HTERT RPE-1 (cell line): ENCODE results near the gene CFAP299.

Source experiments
- in situ Hi-C: fragments of 300-500 bp; cut with MboI; formaldehyde crosslinking; loops from 4 replicates; pipeline ENCODE4 v1.14.3; 2020; ENCODE audit warnings: low sequenced_read_pairs

CFAP299 gene

DNA sequence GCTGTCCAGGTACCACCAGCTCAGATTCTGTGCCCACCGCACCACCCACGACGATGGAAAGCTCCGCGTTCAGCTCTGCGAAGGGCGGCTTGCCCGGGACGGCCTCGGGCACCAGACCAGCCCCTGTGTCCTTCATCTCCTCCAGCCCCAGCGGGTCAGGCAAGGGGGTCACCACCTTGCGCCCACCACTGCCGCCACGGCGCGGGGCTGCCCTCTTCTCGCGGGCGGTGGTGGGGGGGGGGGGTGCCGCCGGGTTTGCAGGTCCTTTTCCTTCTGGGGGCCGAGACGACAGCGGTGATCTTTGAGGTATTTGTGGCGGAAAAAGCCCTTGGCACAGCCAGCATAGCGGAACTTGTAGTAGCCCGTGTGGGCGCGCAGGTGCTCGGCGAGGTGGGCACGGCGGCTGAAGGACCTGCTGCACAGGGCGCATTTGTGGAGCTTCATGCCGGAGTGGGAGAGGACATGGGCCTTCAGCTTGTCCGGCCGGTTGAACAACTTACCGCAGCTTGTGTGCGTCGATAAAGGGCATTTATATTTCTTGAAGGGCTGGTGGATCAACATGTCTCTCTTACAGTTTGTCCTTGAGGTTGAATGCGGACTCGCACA, 50.9 kb downstream of the CFAP299 start:
- in situ Hi-C loops = no loop called here

- in situ Hi-C loops = no loop called here
Observed at GRCh38 chr4:80387390-80388283, 52.1 kb downstream of the CFAP299 start.

GRCh38 chr4:80388284-80388607, 52.7 kb downstream of the CFAP299 start:
- in situ Hi-C loops = no loop called here

- in situ Hi-C loops = no loop called here
Observed at GRCh38 chr4:80390178-80390577, 54.6 kb downstream of the CFAP299 start.

GRCh38 chr4:80393246-80393969, 57.9 kb downstream of the CFAP299 start:
- in situ Hi-C loops = no loop called here

- in situ Hi-C loops = no loop called here
Observed at GRCh38 chr4:80393970-80394250, 58.4 kb downstream of the CFAP299 start.

GRCh38 chr4:80407246-80407645, 71.7 kb downstream of the CFAP299 start:
- in situ Hi-C loops = no loop called here

- in situ Hi-C loops = no loop called here
Observed at GRCh38 chr4:80409809-80410208, 74.3 kb downstream of the CFAP299 start.

GRCh38 chr4:80412322-80412721, 76.8 kb downstream of the CFAP299 start:
- in situ Hi-C loops = no loop called here

GRCh38 chr4:80413086-80413485, 77.6 kb downstream of the CFAP299 start:
- in situ Hi-C loops = no loop called here

DNA sequence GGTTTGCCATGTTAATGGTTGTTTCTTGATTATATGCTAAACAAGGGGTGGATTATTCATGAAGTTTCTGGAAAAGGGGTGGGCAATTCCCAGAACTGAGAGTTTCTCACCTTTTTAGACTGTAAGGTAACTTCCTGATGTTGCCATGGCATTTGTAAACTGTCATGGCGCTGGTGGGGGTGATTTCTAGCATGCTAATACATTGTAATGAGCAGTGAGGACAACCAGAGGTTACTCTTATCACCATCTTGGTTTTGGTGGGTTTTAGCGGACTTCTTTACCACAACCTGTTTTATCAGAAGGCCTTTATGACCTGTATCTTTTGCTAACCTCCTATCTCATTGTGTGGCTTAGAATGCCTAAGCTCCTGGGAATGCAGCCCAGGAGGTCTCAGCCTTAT, 81.5 kb downstream of the CFAP299 start:
- in situ Hi-C loops = no loop called here

DNA sequence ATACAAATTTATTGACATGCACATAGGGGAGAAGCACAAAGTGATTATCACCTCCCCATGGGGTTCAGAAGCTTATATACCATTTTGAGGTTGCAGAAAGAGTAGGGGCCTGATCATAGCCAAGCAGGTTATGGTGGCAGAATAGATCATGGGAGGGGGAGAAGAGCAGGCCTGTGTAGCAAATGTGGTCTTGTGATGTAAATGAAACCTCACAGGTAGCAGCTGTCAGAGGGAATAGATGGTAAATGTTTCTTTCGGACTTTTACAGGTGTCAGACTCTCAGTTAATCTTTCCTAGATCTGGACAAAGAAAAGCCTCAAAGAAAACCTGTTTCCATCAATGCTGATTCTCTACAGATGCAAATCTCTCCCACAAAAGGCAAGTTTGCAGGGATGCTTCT, 84.4 kb downstream of the CFAP299 start:
- in situ Hi-C loops = no loop called here

GRCh38 chr4:80420638-80421037, 85.1 kb downstream of the CFAP299 start:
- in situ Hi-C loops = no loop called here

DNA sequence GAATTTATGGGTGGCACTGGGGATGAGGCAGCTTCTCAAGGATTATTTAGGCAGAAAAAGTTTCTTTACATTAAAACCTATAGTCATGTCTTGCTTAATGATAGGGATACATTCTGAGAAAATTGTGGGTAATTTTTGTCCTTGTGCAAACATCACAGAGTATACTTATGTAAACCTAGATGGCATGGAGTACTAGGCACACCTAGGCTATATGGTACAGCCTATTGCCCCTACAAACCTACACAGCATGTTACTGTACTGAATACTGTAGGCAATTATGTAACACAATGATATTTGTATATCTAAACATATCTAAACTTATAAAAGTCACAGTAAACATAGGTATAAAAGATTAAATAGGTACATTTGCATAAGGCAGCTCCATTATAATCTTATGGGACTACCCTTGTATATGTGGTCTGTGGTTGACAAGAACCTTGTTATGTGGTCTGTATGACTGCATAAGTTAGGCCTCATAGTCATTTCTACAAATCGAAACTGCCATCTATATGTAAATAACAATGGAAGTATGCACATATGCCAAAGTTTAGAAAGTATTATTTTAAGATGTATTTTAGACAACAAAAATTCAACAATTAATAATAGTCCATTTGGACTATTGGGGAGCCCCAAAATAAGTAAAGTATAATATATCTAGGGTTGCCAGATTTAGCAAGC, 87.3 kb downstream of the CFAP299 start:
- in situ Hi-C loops = no loop called here

GRCh38 chr4:80423553-80424224, 88.2 kb downstream of the CFAP299 start:
- in situ Hi-C loops = no loop called here

- in situ Hi-C loops = no loop called here
Observed at GRCh38 chr4:80424225-80424581, 88.7 kb downstream of the CFAP299 start.

- in situ Hi-C loops = no loop called here
Observed at GRCh38 chr4:80425124-80426100, 89.9 kb downstream of the CFAP299 start.

GRCh38 chr4:80431203-80431965, 95.9 kb downstream of the CFAP299 start:
- in situ Hi-C loops = no loop called here

DNA sequence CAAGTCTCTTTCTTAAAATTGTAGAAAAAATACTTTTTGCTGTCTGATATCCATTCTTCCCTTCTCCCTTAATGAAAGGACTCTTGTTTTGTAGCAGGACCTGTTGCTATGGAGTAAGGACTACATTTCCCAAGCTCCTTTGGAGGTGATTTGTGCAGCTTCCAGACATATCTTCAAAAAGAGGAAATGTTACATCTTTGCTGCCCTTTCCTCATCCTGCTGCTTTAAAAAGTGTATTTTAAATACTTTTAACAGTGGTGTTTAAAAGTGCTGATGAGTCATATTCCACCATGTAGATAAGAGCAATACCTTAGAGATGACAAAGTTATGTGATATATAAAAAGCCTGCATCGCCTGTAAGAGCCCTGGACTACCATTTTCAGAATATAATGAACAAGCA, 98.7 kb downstream of the CFAP299 start:
- in situ Hi-C loops = no loop called here
